NT2/D1 (cell line): ENCODE measurements around the gene WDR87.

ENCODE experiments used
- SUZ12 ChIP-seq: IDR thresholded peaks from 2 replicates; pipeline ENCODE4 v1.6.1; 2011; ENCODE audit not compliant: insufficient read length, insufficient read depth; ENCODE audit errors: extremely low read depth
- YY1 ChIP-seq: IDR thresholded peaks from 2 replicates; pipeline ENCODE4 v1.6.1; 2011; ENCODE audit not compliant: insufficient read length, insufficient read depth
- ZNF274 ChIP-seq: IDR thresholded peaks from 2 replicates; pipeline ENCODE4 v1.6.1; 2011; ENCODE audit warnings: mild to moderate bottlenecking, low read depth, low read length

- no peak for TF ChIP-seq SUZ12
- no peak for TF ChIP-seq YY1
- TF ChIP-seq ZNF274, result no peak
Measured at GRCh38 chr19:37950471-37951175, 44.2 kb upstream of the WDR87 start.
